ENCODE measurements around the gene CCNL2. TPM values are rescaled to one million over a fixed set of nuclear protein-coding genes. Genes with fewer than 3 reads are reported as not detected.

The CCNL2 gene
- total and polyA plus RNA-seq, 12 donors = 53.4 to 893 (median 168) TPM

DNA sequence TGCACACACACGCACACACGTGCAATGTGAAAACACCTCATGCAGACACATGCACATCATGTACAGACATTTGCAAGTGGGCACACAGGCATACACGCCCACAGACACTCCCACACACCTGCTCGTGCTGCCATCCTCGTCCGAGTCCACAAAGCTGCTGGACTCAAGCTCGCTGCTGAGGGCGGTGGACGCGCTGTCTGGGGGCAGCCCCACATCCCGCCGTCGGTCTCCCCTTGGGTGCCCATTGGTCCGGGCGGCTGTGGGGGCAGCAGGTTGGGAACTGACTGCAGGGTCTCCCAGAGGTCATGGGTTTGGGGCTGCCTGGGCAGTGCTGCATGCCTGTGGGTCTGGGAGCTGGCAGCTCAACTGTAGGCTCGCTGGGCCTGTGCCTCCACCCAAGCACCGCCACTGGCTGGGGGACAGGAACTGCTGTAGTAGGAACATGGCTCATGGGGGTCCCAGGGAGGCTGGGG lies 57.5 kb downstream of the CCNL2 start:
- 86 to 93% (median 91%) methylated on average over 7 to 17 of the region's 17 CpGs for WGBS, 4 donors
- no peaks in the 10 kb centered on the region for H3K27me3 ChIP-seq
- DNase-seq = no peak
- intact Hi-C loops (cut with DNase I) = no loop called here
- no peak for TF ChIP-seq POLR2A (IDR thresholded peaks at IDR 0.05)
- TF ChIP-seq, protein P1, sequence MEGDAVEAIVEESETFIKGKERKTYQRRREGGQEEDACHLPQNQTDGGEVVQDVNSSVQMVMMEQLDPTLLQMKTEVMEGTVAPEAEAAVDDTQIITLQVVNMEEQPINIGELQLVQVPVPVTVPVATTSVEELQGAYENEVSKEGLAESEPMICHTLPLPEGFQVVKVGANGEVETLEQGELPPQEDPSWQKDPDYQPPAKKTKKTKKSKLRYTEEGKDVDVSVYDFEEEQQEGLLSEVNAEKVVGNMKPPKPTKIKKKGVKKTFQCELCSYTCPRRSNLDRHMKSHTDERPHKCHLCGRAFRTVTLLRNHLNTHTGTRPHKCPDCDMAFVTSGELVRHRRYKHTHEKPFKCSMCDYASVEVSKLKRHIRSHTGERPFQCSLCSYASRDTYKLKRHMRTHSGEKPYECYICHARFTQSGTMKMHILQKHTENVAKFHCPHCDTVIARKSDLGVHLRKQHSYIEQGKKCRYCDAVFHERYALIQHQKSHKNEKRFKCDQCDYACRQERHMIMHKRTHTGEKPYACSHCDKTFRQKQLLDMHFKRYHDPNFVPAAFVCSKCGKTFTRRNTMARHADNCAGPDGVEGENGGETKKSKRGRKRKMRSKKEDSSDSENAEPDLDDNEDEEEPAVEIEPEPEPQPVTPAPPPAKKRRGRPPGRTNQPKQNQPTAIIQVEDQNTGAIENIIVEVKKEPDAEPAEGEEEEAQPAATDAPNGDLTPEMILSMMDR (IDR thresholded peaks at IDR 0.05) = no peak
- H3K4me3 ChIP-seq = no peak overlapping the region
- no peaks in the 10 kb centered on the region for H3K9me3 ChIP-seq (replicated peaks in 1 of 3)
- peaks cover 20 to 26% of the 10 kb centered on the region in 2 donors for H3K4me1 ChIP-seq (replicated peaks in 1 of 2)
- H3K36me3 ChIP-seq (replicated peaks in 1 of 2) = peaks cover 0 to 25% of the 10 kb centered on the region in 2 donors
- H3K27ac ChIP-seq = no peak overlapping the region

DNA sequence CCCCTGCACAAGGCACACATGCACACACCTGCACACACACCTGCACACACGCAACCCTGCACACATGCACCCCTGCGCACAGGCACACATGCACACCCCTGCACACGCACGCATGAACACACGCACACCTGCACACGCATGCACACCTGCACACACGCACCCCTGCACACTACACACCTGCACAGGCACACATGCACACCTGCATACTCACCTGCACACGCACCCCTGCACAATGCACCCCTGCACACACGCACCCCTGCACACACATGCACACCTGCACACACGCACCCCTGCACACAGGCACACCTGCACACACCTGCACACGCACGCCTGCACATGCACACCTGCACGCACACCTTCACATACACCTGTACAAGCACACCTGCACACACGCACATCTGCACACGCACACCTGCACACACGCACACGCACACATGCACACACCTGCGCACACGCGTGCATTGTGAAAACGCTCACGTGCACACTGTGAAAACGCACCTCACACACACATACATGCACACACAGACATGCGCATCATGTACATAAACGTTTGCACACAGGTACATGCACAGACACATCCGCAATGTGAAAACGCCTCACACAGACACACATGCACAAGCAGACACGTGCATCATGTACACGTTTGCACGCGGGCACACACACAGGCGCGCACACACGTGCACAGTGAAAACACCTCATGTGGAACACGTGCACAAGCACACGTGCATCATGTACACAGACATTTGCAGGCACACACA lies 58.2 kb downstream of the CCNL2 start:
- H3K9me3 ChIP-seq (replicated peaks in 1 of 3) = no peaks in the 10 kb centered on the region
- H3K27ac ChIP-seq = no peak overlapping the region
- H3K4me3 ChIP-seq = no peak overlapping the region
- peaks cover 14 to 20% of the 10 kb centered on the region in 2 donors for H3K4me1 ChIP-seq (replicated peaks in 1 of 2)
- intact Hi-C loops (cut with DNase I) = no loop called here
- 87 to 91% (median 89%) methylated on average over 23 to 36 of the region's 36 CpGs for WGBS, 4 donors
- H3K36me3 ChIP-seq (replicated peaks in 1 of 2) = peaks cover 0 to 25% of the 10 kb centered on the region in 2 donors
- TF ChIP-seq, protein P1 (IDR thresholded peaks at IDR 0.05) = no peak
- TF ChIP-seq POLR2A (IDR thresholded peaks at IDR 0.05) = no peak
- no peak for DNase-seq
- no peaks in the 10 kb centered on the region for H3K27me3 ChIP-seq

DNA sequence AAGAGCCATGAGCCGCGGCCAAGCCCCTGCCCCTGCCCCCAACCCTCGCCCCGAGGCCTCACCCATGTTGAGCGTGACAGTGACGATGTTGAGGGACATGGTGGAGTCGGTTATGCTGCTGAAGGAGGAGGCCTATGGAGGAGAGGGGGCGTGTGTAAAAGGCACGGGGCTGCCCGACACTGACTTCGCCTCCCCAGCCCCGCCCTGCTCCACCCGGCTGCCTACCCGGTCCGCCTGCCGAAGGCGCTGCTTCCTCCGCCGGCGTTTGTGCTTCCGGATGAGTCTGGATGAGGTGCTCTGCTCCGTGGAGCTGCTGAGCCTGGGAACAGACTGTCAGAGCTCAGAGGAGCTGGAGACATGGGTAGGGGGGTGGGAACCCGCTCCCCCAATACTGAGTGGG lies 59.0 kb downstream of the CCNL2 start:
- TF ChIP-seq POLR2A (IDR thresholded peaks at IDR 0.05) = no peak
- TF ChIP-seq, protein P1 (IDR thresholded peaks at IDR 0.05) = no peak
- H3K4me1 ChIP-seq (replicated peaks in 1 of 2) = peaks cover 6 to 12% of the 10 kb centered on the region in 2 donors
- H3K9me3 ChIP-seq (replicated peaks in 1 of 3) = no peaks in the 10 kb centered on the region
- 89 to 92% (median 90%) methylated on average over 9 to 23 of the region's 23 CpGs for WGBS, 4 donors
- DNase-seq = no peak
- H3K36me3 ChIP-seq (replicated peaks in 1 of 2) = peaks cover 0 to 25% of the 10 kb centered on the region in 2 donors
- H3K27me3 ChIP-seq = no peaks in the 10 kb centered on the region
- intact Hi-C loops (cut with DNase I) = no loop called here
- no peak overlapping the region for H3K27ac ChIP-seq
- no peak overlapping the region for H3K4me3 ChIP-seq

DNA sequence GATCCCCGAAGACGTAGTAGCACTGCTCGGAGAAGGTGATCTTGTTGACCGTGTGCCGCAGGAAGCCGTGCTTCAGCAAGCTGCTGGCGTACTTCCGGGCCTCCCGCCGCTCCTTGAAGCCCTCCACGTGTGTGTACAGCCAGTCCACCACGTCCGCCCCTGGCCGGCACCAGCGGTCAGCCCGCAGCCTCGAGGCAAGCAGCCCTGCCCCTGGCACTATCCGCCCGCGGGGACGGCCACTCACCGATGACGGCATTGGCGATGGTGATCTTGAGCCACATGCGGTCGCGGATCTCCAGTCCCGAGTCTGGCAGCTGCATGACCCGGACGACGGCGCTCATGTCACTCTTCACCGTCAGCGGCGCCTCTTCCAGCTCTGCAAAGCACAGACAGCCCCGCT lies 60.9 kb downstream of the CCNL2 start:
- Histone ChIP-seq H3K4me3 (no peak overlapping the region), H3K27ac (no peak overlapping the region), H3K27me3 (no peaks in the 10 kb centered on the region), H3K36me3 (replicated peaks in 1 of 2) (peaks cover 0 to 25% of the 10 kb centered on the region in 2 donors), H3K9me3 (replicated peaks in 1 of 3) (no peaks in the 10 kb centered on the region), H3K4me1 (replicated peaks in 1 of 2) (no peaks in the 10 kb centered on the region)
- TF ChIP-seq POLR2A (IDR thresholded peaks at IDR 0.05) = no peak
- TF ChIP-seq, protein P1 (IDR thresholded peaks at IDR 0.05) = no peak
- DNase-seq = no peak
- intact Hi-C loops (cut with DNase I) = no loop called here
- WGBS, 4 donors = 91 to 96% (median 95%) methylated on average over 17 to 36 of the region's 36 CpGs

All from adrenal gland (tissue), 12 donors.